Osteoblast (primary cell): Measurements from ENCODE around the gene CD177. TPM values are rescaled to one million over a fixed set of nuclear protein-coding genes. Genes with fewer than 3 reads are reported as not detected.
"Not testable (repeated sequence)": the region's sequence is repeated elsewhere in the genome, so short reads cannot be mapped to it uniquely, and the experiment has no call there.

ENCODE experiments used
- DNase-seq: peaks from one replicate; pipeline ENCODE4 v3.0.0; 2011; ENCODE audit warnings: low spot score, mixed read lengths; ENCODE audit not compliant: insufficient read length; ENCODE audit errors: missing footprints
- H2AFZ ChIP-seq: 2 replicates; pipeline ENCODE4 v1.6.0; 2011; ENCODE audit warnings: mild to moderate bottlenecking, low read length
- H3K27ac ChIP-seq: 2 replicates; pipeline ENCODE4 v1.5.1; 2011; ENCODE audit warnings: mild to moderate bottlenecking, low read depth, low read length, moderate library complexity
- H3K27me3 ChIP-seq: 2 replicates; pipeline ENCODE4 v1.6.0; 2012; ENCODE audit warnings: mild to moderate bottlenecking, control low read depth, inconsistent platforms, low read length, moderate library complexity; ENCODE audit not compliant: insufficient read depth
- H3K36me3 ChIP-seq: 2 replicates; pipeline ENCODE4 v1.5.1; 2011; ENCODE audit warnings: mild to moderate bottlenecking, low read length, control low read depth, moderate library complexity; ENCODE audit not compliant: insufficient read depth
- H3K4me1 ChIP-seq: 2 replicates; pipeline ENCODE4 v1.5.1; 2011; ENCODE audit warnings: mild to moderate bottlenecking, low read length, control low read depth, moderate library complexity; ENCODE audit not compliant: insufficient read depth
- H3K4me2 ChIP-seq: 2 replicates; pipeline ENCODE4 v1.6.0; 2011; ENCODE audit warnings: mild to moderate bottlenecking, low read length; ENCODE audit not compliant: insufficient read depth
- H3K4me3 ChIP-seq: fragments of 200-600 bp; sonication (generic); 3 replicates; pipeline ENCODE4 v1.5.1; 2012; ENCODE audit warnings: mild to moderate bottlenecking, low read length, inconsistent platforms; ENCODE audit not compliant: insufficient read depth
- H3K79me2 ChIP-seq: 2 replicates; pipeline ENCODE4 v1.6.0; 2012; ENCODE audit warnings: mild to moderate bottlenecking, low read length, control low read depth, inconsistent platforms; ENCODE audit not compliant: insufficient read depth
- H3K9me3 ChIP-seq: 2 replicates; pipeline ENCODE4 v1.5.1; 2011; ENCODE audit warnings: low read depth, low read length, control low read depth
- H4K20me1 ChIP-seq: 2 replicates; pipeline ENCODE4 v1.6.0; 2012; ENCODE audit warnings: mild to moderate bottlenecking, low read length, control low read depth; ENCODE audit not compliant: insufficient read depth
- total RNA-seq: library from RNA; depleted of rRNA; stranded (reverse); fragments of >200 nt; gene quantifications from 2 replicates; pipeline ENCODE4 v1.2.3, GENCODE V29; 2012
- TF ChIP-seq, protein P1 (sequence below): IDR thresholded peaks from 2 replicates; pipeline ENCODE4 v1.5.1; 2011; ENCODE audit warnings: mild to moderate bottlenecking, low read depth, low read length, moderate library complexity; ENCODE audit errors: extremely low read depth

CD177 gene
- total RNA-seq, 1 donor, result not detected

DNA sequence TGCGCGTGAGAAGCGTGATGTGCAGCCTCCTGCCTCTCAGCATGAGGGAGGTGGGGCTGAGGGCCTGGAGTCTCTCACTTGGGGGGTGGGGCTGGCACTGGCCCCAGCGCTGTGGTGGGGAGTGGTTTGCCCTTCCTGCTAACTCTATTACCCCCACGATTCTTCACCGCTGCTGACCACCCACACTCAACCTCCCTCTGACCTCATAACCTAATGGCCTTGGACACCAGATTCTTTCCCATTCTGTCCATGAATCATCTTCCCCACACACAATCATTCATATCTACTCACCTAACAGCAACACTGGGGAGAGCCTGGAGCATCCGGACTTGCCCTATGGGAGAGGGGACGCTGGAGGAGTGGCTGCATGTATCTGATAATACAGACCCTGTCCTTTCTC, 8.7 kb downstream of the CD177 start:
- DNase-seq, result peak; percentile 66
- Histone ChIP-seq H3K4me1 (peaks cover 8% of the 10 kb centered on the region), H3K27me3 (peaks cover 5% of the 10 kb centered on the region), H3K9me3 (no peaks in the 10 kb centered on the region), H3K79me2 (no peaks in the 10 kb centered on the region), H3K27ac (no peak overlapping the region), H3K36me3 (no peaks in the 10 kb centered on the region), H3K4me3 (no peak overlapping the region), H2AFZ (no peak overlapping the region), H3K4me2 (peak overlapping the region; percentile 28), H4K20me1 (no peaks in the 10 kb centered on the region)
- TF ChIP-seq, protein P1, sequence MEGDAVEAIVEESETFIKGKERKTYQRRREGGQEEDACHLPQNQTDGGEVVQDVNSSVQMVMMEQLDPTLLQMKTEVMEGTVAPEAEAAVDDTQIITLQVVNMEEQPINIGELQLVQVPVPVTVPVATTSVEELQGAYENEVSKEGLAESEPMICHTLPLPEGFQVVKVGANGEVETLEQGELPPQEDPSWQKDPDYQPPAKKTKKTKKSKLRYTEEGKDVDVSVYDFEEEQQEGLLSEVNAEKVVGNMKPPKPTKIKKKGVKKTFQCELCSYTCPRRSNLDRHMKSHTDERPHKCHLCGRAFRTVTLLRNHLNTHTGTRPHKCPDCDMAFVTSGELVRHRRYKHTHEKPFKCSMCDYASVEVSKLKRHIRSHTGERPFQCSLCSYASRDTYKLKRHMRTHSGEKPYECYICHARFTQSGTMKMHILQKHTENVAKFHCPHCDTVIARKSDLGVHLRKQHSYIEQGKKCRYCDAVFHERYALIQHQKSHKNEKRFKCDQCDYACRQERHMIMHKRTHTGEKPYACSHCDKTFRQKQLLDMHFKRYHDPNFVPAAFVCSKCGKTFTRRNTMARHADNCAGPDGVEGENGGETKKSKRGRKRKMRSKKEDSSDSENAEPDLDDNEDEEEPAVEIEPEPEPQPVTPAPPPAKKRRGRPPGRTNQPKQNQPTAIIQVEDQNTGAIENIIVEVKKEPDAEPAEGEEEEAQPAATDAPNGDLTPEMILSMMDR, result no peak

DNA sequence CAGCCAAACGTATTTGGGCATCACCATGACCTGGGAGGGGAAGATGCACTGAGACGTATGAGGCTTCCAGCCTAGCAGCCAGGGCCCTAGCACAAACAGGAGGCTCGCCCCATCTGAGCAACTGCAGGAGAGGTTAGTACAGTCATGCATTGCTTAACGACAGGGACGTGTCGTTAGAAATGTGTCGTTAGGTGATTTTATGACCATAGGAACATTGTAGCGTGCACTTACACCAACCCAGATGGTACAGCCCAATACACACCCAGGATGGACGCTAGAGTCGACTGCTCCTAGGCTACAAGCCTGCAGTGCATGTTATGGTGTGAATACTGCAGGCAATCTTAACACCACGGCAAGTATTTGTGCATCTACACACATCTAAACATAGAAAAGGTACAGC, 9.3 kb downstream of the CD177 start:
- no peaks in the 10 kb centered on the region for H3K9me3 ChIP-seq
- no peak overlapping the region for H2AFZ ChIP-seq
- H4K20me1 ChIP-seq, result no peaks in the 10 kb centered on the region
- peaks cover 7% of the 10 kb centered on the region for H3K27me3 ChIP-seq
- no peak overlapping the region for H3K27ac ChIP-seq
- peaks cover 8% of the 10 kb centered on the region for H3K4me1 ChIP-seq
- no peak overlapping the region for H3K4me2 ChIP-seq
- H3K79me2 ChIP-seq, result no peaks in the 10 kb centered on the region
- peak; percentile 36 for DNase-seq
- TF ChIP-seq, protein P1, result no peak
- H3K36me3 ChIP-seq, result no peaks in the 10 kb centered on the region
- no peak overlapping the region for H3K4me3 ChIP-seq

GRCh38 chr19:43365677-43366076, 12.2 kb downstream of the CD177 start:
- not testable (repeated sequence) for H4K20me1 ChIP-seq, H2AFZ ChIP-seq, H3K4me1 ChIP-seq, H3K9me3 ChIP-seq, H3K27ac ChIP-seq, H3K4me2 ChIP-seq, H3K79me2 ChIP-seq, H3K4me3 ChIP-seq, DNase-seq, H3K36me3 ChIP-seq
- peaks cover 14% of the 10 kb centered on the region for H3K27me3 ChIP-seq

GRCh38 chr19:43367822-43368221, 14.3 kb downstream of the CD177 start:
- no peak overlapping the region for H3K4me3 ChIP-seq
- TF ChIP-seq, protein P1, result no peak

DNA sequence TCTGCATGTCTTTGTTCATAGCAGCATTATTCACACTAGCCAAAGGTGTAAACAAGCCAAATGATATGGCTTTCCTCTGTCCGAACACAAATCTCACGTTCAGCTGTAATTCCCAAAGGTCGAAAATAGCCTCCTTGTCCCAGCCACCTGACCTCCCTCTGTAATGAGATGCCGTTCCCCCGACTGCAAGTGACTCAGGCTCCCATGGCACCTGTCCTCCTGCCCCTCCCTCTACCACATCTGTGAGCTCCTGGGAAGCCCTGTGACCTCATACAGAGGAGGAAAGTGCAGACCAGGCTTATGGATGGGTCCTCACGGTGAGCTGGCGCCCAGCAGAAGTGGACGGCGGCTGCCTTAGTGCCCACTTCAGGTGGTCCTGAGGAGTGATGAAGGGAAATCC, 15.4 kb downstream of the CD177 start:
- H3K79me2 ChIP-seq, H3K4me2 ChIP-seq, H3K27ac ChIP-seq, H3K4me3 ChIP-seq, H3K36me3 ChIP-seq, H3K4me1 ChIP-seq, DNase-seq, H2AFZ ChIP-seq, H3K9me3 ChIP-seq, H4K20me1 ChIP-seq: not testable (repeated sequence)
- peaks cover 12% of the 10 kb centered on the region for H3K27me3 ChIP-seq

More at GRCh38 chr19:43367822-43368221, 14.3 kb downstream of the CD177 start:
- Histone ChIP-seq H3K9me3 (no peaks in the 10 kb centered on the region), H3K79me2 (no peaks in the 10 kb centered on the region), H3K27ac (no peak overlapping the region), H4K20me1 (no peaks in the 10 kb centered on the region), H2AFZ (no peak overlapping the region), H3K27me3 (peaks cover 14% of the 10 kb centered on the region), H3K4me1 (no peaks in the 10 kb centered on the region), H3K4me2 (no peak overlapping the region), H3K36me3 (no peaks in the 10 kb centered on the region)
- DNase-seq, result no peak
